GM12878 (cell line): ENCODE data around the gene MYO16. TPM values are rescaled to one million over a fixed set of nuclear protein-coding genes. Genes with fewer than 3 reads are reported as not detected.

Experiments used
- ATAC-seq: fragments of 200-7000 bp; cut with Tn5 transposase; 3 replicates; pipeline ENCODE4 v1.9.1; 2020; ENCODE audit warnings: mild to moderate bottlenecking, moderate library complexity
- BruUV-seq: library from RNA; stranded (reverse); fragments of 400-500 nt; replicated peaks from 2 replicates; lab custom pipeline; 2021; lab: Mats Ljungman, UMichigan
- CTCF ChIA-PET: fragments of 300-600 bp; sonication (Branson Sonifier 250); formaldehyde crosslinking; extraction: SDS; loops from one replicate; lab custom pipeline; 2021; ENCODE audit warnings: inconsistent platforms; lab: Yijun Ruan, JAX
- POLR2A ChIA-PET: fragments of 350-600 bp; formaldehyde crosslinking; extraction: SDS; loops from one replicate; lab custom pipeline; 2021; ENCODE audit warnings: inconsistent platforms; lab: Charles Lee
- RAD21 ChIA-PET: fragments of 300-600 bp; sonication (Branson Sonifier 250); formaldehyde crosslinking; loops from one replicate; lab custom pipeline; 2023; ENCODE audit warnings: antibody characterized with exemption; ENCODE audit not compliant: unreplicated experiment; lab: Charles Lee
- SMC1A ChIA-PET: fragments of 300-600 bp; sonication (Branson Sonifier 250); formaldehyde crosslinking; loops from one replicate; lab custom pipeline; 2023; ENCODE audit not compliant: unreplicated experiment, uncharacterized antibody; lab: Charles Lee
- DNase-seq: peaks from one replicate; pipeline ENCODE4 v3.0.0-alpha.2; 2011; ENCODE audit warnings: low read depth, low spot score
- FAIRE-seq: peaks from 3 replicates; lab custom pipeline; 2011; peaks lifted over from hg19 to GRCh38; lab: Jason Lieb, UNC
- H2AFZ ChIP-seq: 2 replicates; pipeline ENCODE4 v1.6.0; 2011; ENCODE audit warnings: low read depth, low read length, control low read depth; ENCODE audit not compliant: control insufficient read depth
- H3K27ac ChIP-seq: 2 replicates; pipeline ENCODE4 v1.5.1; 2011; ENCODE audit warnings: control low read depth; ENCODE audit not compliant: control insufficient read depth, insufficient read depth
- H3K27me3 ChIP-seq, 2 experiments: replicated peaks in 1 of 2; 2 replicates each; pipeline versions ENCODE4 v1.6.0 to v1.6.1; 2011; ENCODE audit warnings: low read length in 1 of 2; ENCODE audit not compliant: control insufficient read depth in 2 of 2, insufficient read depth in 2 of 2
- H3K36me3 ChIP-seq, 2 experiments: 2 replicates each; pipeline ENCODE4 v1.5.1; 2011; ENCODE audit warnings: low read length in 1 of 2; ENCODE audit not compliant: control insufficient read depth in 2 of 2, insufficient read depth in 2 of 2
- H3K4me1 ChIP-seq: 2 replicates; pipeline ENCODE4 v1.6.1; 2011; ENCODE audit warnings: mild to moderate bottlenecking, low read length, moderate library complexity, mixed read lengths; ENCODE audit not compliant: control insufficient read depth, insufficient read depth
- H3K4me2 ChIP-seq: 2 replicates; pipeline ENCODE4 v1.6.0; 2011; ENCODE audit warnings: control low read depth; ENCODE audit not compliant: control insufficient read depth, insufficient read depth
- H3K4me3 ChIP-seq: fragments of 200-600 bp; sonication (generic); 2 replicates; pipeline ENCODE4 v1.5.1; 2016
- H3K79me2 ChIP-seq: 2 replicates; pipeline ENCODE4 v1.6.0; 2011; ENCODE audit warnings: low read length; ENCODE audit not compliant: control insufficient read depth, insufficient read depth
- H3K9ac ChIP-seq: 2 replicates; pipeline ENCODE4 v1.8.0; 2011; ENCODE audit warnings: low read length, control low read depth, mixed read lengths; ENCODE audit not compliant: control insufficient read depth, insufficient read depth
- H3K9me3 ChIP-seq: replicated peaks from 3 replicates; pipeline ENCODE4 v1.5.1; 2011; ENCODE audit warnings: mild to moderate bottlenecking, low read length; ENCODE audit not compliant: control insufficient read depth, insufficient read depth
- H4K20me1 ChIP-seq: 2 replicates; pipeline ENCODE4 v1.6.0; 2011; ENCODE audit not compliant: control insufficient read depth, insufficient read depth
- MYC ChIP-seq: IDR thresholded peaks from 2 replicates; pipeline ENCODE4 v1.6.1; 2011; ENCODE audit warnings: mild to moderate bottlenecking, low read length, moderate library complexity, inconsistent platforms; ENCODE audit not compliant: insufficient read depth, insufficient replicate concordance, insufficient read length, severe bottlenecking
- NKRF ChIP-seq: fragments of 450-650 bp; conservative IDR thresholded peaks from 2 replicates; pipeline ENCODE4 v1.6.1; 2017; ENCODE audit warnings: mild to moderate bottlenecking, moderate library complexity
- PML ChIP-seq: IDR thresholded peaks from 2 replicates; pipeline ENCODE4 v1.6.1; 2012; ENCODE audit warnings: low read length, inconsistent platforms
- ZNF24 ChIP-seq: fragments of 450-650 bp; IDR thresholded peaks from 2 replicates; pipeline ENCODE4 v1.6.1; 2017; ENCODE audit warnings: antibody characterized with exemption, mild to moderate bottlenecking
- ZNF384 ChIP-seq: IDR thresholded peaks from 2 replicates; pipeline ENCODE4 v1.6.1; 2012; ENCODE audit warnings: low read depth, mild to moderate bottlenecking, low read length, improper control_type of control experiment, borderline replicate concordance
- WGBS: methylation state at CpG from one replicate; pipeline ENCODE4 v1.1.6; 2016; ENCODE audit warnings: low lambda C conversion rate; ENCODE audit not compliant: insufficient replicate concordance, insufficient coverage; ENCODE audit errors: missing lambda C conversion rate; 5-methylcytosine and 5-hydroxymethylcytosine counted together
- in situ Hi-C: fragments of 300-500 bp; cut with MboI; formaldehyde crosslinking; loops from 9 replicates; pipeline ENCODE4 v1.14.3; 2018; ENCODE audit warnings: mixed read lengths
- intact Hi-C: fragments of 100-400 bp; cut with micrococcal nuclease; formaldehyde crosslinking; loops from one replicate; pipeline ENCODE4 v1.14.2; 2022; ENCODE audit not compliant: unreplicated experiment
- polyA plus RNA-seq, 11 experiments: library from polyadenylated mRNA; depleted of rRNA in 4 of 11; unstranded in 6 of 11; stranded (reverse) in 5 of 11; fragments of >200 nt; fragmentation: Nextera tagmentation in 4 of 11; fragmentation: Illumina TruSeq in 1 of 11; extraction: Ambion mirVana in 4 of 11; extraction: Trizol in 1 of 11; gene quantifications; 1 replicate in 1 of 11; 2 replicates in 10 of 11; pipeline versions ENCODE4 v1.2.1 to v1.2.3, GENCODE V29; 2011 to 2016; ENCODE audit warnings: inconsistent platforms in 2 of 11, missing spikeins in 2 of 11, low read depth in 1 of 11
- total RNA-seq, 4 experiments: library from RNA; depleted of rRNA in 3 of 4; stranded (reverse); fragments of >200 nt in 3 of 4; fragmentation: Illumina TruSeq in 1 of 4; extraction: Trizol in 1 of 4; gene quantifications; 2 replicates each; pipeline versions ENCODE4 v1.2.1 to v1.2.3, GENCODE V29; 2013 to 2021
- TF ChIP-seq, protein P1 (sequence below): IDR thresholded peaks from 2 replicates; pipeline ENCODE4 v1.6.1; 2012; ENCODE audit warnings: mild to moderate bottlenecking, low read depth, low read length
- TF ChIP-seq, protein P2 (sequence below): fragments of 450-650 bp; formaldehyde crosslinking; IDR thresholded peaks from 2 replicates; pipeline ENCODE4 v1.4.0; 2020; ENCODE audit warnings: mild to moderate bottlenecking, moderate library complexity

The MYO16 gene
- total and polyA plus RNA-seq, 10 of the 15 experiments (the other 5 are each of a cell fraction or from before 2014, with no cell fraction given): under 0.01 to 1.7 (median 0.05) TPM; not detected in 4

- in situ Hi-C loops: no loop called here
- WGBS: 47% methylated on average over 6 of the region's 6 CpGs
- no TSS peak for BruUV-seq
- H3K27me3 ChIP-seq: no peaks in the 10 kb centered on the region
- H4K20me1 ChIP-seq: no peaks in the 10 kb centered on the region
- no peaks in the 10 kb centered on the region for H3K79me2 ChIP-seq
- H3K36me3 ChIP-seq: no peaks in the 10 kb centered on the region
- SMC1A ChIA-PET: interaction anchor here (1.0 to 1.3 kb wide), 2 partner anchors 8 to 70 kb away, joined by 3 read pairs; no protein-coding TSS in a partner anchor
- H3K27ac ChIP-seq: no peak overlapping the region
- no peak overlapping the region for H3K9ac ChIP-seq
- TF ChIP-seq, protein P1, sequence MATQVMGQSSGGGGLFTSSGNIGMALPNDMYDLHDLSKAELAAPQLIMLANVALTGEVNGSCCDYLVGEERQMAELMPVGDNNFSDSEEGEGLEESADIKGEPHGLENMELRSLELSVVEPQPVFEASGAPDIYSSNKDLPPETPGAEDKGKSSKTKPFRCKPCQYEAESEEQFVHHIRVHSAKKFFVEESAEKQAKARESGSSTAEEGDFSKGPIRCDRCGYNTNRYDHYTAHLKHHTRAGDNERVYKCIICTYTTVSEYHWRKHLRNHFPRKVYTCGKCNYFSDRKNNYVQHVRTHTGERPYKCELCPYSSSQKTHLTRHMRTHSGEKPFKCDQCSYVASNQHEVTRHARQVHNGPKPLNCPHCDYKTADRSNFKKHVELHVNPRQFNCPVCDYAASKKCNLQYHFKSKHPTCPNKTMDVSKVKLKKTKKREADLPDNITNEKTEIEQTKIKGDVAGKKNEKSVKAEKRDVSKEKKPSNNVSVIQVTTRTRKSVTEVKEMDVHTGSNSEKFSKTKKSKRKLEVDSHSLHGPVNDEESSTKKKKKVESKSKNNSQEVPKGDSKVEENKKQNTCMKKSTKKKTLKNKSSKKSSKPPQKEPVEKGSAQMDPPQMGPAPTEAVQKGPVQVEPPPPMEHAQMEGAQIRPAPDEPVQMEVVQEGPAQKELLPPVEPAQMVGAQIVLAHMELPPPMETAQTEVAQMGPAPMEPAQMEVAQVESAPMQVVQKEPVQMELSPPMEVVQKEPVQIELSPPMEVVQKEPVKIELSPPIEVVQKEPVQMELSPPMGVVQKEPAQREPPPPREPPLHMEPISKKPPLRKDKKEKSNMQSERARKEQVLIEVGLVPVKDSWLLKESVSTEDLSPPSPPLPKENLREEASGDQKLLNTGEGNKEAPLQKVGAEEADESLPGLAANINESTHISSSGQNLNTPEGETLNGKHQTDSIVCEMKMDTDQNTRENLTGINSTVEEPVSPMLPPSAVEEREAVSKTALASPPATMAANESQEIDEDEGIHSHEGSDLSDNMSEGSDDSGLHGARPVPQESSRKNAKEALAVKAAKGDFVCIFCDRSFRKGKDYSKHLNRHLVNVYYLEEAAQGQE: no peak
- TF ChIP-seq, all 136 proteins: peak for 0
- no peak for FAIRE-seq
- no peak overlapping the region for H2AFZ ChIP-seq
- no peak for ATAC-seq
- H3K4me1 ChIP-seq: no peaks in the 10 kb centered on the region
- POLR2A ChIA-PET: no interaction called here
- DNase-seq: no peak
- H3K4me2 ChIP-seq: no peak overlapping the region
- no peak overlapping the region for H3K4me3 ChIP-seq
- no peaks in the 10 kb centered on the region for H3K9me3 ChIP-seq
- intact Hi-C loops: no loop called here
- RAD21 ChIA-PET: interaction anchor here (1.2 kb wide), 1 partner anchor 33 kb away, joined by 3 read pairs; no protein-coding TSS in a partner anchor
- CTCF ChIA-PET: no interaction called here
These were observed 82.0 kb downstream of the MYO16 start for GRCh38 chr13:108711386-108711785.

DNA sequence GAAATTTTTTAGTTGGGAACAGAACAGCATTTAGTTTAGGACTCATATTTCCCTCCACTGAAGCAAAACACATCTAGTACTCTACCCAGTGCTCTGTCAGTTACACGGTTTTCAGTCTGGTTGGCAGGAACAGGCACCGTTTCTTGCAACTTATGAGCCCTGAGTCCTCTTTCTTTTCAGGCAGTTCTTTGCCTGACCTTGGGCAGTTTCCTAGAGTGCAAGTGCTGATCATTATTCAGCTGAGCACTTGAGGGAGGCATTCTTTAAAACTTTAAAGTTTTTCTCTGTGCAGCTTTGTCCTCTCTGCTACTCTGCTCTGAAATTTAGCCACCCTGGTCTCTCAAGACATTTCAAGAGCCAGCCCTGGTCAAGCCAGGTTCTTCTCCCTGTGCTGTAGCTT, 96.1 kb downstream of the MYO16 start:
- H2AFZ ChIP-seq: no peak overlapping the region
- WGBS: 0% methylated on average over 2 of the region's 2 CpGs
- no peaks in the 10 kb centered on the region for H3K9me3 ChIP-seq
- intact Hi-C loops: no loop called here
- no peaks in the 10 kb centered on the region for H4K20me1 ChIP-seq
- H3K9ac ChIP-seq: no peak overlapping the region
- no peaks in the 10 kb centered on the region for H3K27me3 ChIP-seq
- no peaks in the 10 kb centered on the region for H3K36me3 ChIP-seq
- no peaks in the 10 kb centered on the region for H3K79me2 ChIP-seq
- H3K27ac ChIP-seq: no peak overlapping the region
- ChIA-PET POLR2A (interaction anchor here (0.5 kb wide), 1 partner anchor 67 kb away, joined by 3 read pairs; no protein-coding TSS in a partner anchor), SMC1A (no interaction called here), RAD21 (no interaction called here), CTCF (no interaction called here)
- no peak for FAIRE-seq
- H3K4me3 ChIP-seq: no peak overlapping the region
- BruUV-seq: no TSS peak
- ATAC-seq: no peak
- no peaks in the 10 kb centered on the region for H3K4me1 ChIP-seq
- in situ Hi-C loops: no loop called here
- H3K4me2 ChIP-seq: no peak overlapping the region
- no peak for DNase-seq
- no peak for TF ChIP-seq ZNF384
- TF ChIP-seq ZNF24: no peak
- no peak for TF ChIP-seq PML
- no peak for TF ChIP-seq NKRF
- TF ChIP-seq, protein P2, sequence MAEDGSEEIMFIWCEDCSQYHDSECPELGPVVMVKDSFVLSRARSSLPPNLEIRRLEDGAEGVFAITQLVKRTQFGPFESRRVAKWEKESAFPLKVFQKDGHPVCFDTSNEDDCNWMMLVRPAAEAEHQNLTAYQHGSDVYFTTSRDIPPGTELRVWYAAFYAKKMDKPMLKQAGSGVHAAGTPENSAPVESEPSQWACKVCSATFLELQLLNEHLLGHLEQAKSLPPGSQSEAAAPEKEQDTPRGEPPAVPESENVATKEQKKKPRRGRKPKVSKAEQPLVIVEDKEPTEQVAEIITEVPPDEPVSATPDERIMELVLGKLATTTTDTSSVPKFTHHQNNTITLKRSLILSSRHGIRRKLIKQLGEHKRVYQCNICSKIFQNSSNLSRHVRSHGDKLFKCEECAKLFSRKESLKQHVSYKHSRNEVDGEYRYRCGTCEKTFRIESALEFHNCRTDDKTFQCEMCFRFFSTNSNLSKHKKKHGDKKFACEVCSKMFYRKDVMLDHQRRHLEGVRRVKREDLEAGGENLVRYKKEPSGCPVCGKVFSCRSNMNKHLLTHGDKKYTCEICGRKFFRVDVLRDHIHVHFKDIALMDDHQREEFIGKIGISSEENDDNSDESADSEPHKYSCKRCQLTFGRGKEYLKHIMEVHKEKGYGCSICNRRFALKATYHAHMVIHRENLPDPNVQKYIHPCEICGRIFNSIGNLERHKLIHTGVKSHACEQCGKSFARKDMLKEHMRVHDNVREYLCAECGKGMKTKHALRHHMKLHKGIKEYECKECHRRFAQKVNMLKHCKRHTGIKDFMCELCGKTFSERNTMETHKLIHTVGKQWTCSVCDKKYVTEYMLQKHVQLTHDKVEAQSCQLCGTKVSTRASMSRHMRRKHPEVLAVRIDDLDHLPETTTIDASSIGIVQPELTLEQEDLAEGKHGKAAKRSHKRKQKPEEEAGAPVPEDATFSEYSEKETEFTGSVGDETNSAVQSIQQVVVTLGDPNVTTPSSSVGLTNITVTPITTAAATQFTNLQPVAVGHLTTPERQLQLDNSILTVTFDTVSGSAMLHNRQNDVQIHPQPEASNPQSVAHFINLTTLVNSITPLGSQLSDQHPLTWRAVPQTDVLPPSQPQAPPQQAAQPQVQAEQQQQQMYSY (CRISPR knock-in tag): no peak
- no peak for TF ChIP-seq MYC
